Breast epithelium (tissue), 4 donors: ENCODE measurements around the gene EML2. TPM values are rescaled to one million over a fixed set of nuclear protein-coding genes. Genes with fewer than 3 reads are reported as not detected.

Experiments
- DNase-seq, 2 donors: peaks; one replicate each; pipeline ENCODE4 v3.0.0-alpha.2; 2019; ENCODE audit warnings: low spot score in 2 of 2
- H3K27ac ChIP-seq, 2 donors: fragments of 200-600 bp; sonication (generic) in 1 of 2; one replicate each; pipeline ENCODE4 v1.5.1; 2016 to 2019; ENCODE audit warnings: mild to moderate bottlenecking in 1 of 2
- H3K27me3 ChIP-seq, 2 donors: fragments of 200-600 bp; sonication (generic) in 1 of 2; one replicate each; pipeline versions ENCODE4 v1.5.1 to v1.6.0; 2017 to 2019; ENCODE audit warnings: control low read depth in 1 of 2, mild to moderate bottlenecking in 1 of 2
- H3K36me3 ChIP-seq: fragments of 200-600 bp; one replicate; pipeline ENCODE4 v1.5.1; 2019
- H3K4me1 ChIP-seq, 2 donors: fragments of 200-600 bp; sonication (generic); one replicate each; pipeline ENCODE4 v1.5.1; 2016 to 2019; ENCODE audit warnings: control low read depth in 1 of 2
- H3K4me3 ChIP-seq, 3 donors: fragments of 200-600 bp; sonication (generic); 1 replicate in 2 of 3; 2 replicates in 1 of 3; pipeline ENCODE4 v1.5.1; 2016 to 2019; ENCODE audit warnings: mild to moderate bottlenecking in 3 of 3, moderate library complexity in 2 of 3
- H3K9me3 ChIP-seq, 2 donors: fragments of 200-600 bp; sonication (generic) in 1 of 2; one replicate each; pipeline ENCODE4 v1.5.1; 2016 to 2019; ENCODE audit warnings: control low read depth in 1 of 2
- CTCF ChIP-seq, 3 donors: fragments of 450-650 bp; IDR thresholded peaks; one replicate each; pipeline ENCODE4 v1.5.1; 2016 to 2017; ENCODE audit warnings: antibody characterized with exemption in 3 of 3, mild to moderate bottlenecking in 3 of 3, moderate library complexity in 3 of 3
- POLR2A ChIP-seq: fragments of 450-650 bp; IDR thresholded peaks from one replicate; pipeline ENCODE4 v1.6.1; 2016; ENCODE audit warnings: antibody characterized with exemption, mild to moderate bottlenecking, moderate library complexity
- POLR2AphosphoS5 ChIP-seq, 3 donors: sonication (generic); formaldehyde crosslinking; IDR thresholded peaks; one replicate each; pipeline ENCODE4 v1.6.1; 2017; ENCODE audit warnings: antibody characterized with exemption in 3 of 3
- intact Hi-C: fragments of 100-400 bp; cut with DNase I; formaldehyde crosslinking; loops from one replicate; pipeline ENCODE4 v1.15.1; 2023; ENCODE audit warnings: low total_unique reads
- total RNA-seq, 3 donors: library from RNA; depleted of rRNA; stranded (reverse); fragments of >200 nt; gene quantifications; one replicate each; pipeline ENCODE4 v1.1.0, GENCODE V29; 2016

EML2 gene
- total RNA-seq, 3 donors from 2014 or later = 27.7 to 42.0 (median 32.4) TPM

GRCh38 chr19:45653634-45654033 lies 14.4 kb upstream of the EML2 start:
- H3K4me1 ChIP-seq = no peaks in the 10 kb centered on the region
- intact Hi-C loops = no loop called here
- TF ChIP-seq POLR2A = no peak
- TF ChIP-seq CTCF (IDR thresholded peaks at IDR 0.05) = no peak
- TF ChIP-seq POLR2AphosphoS5 (IDR thresholded peaks at IDR 0.05) = no peak
- H3K9me3 ChIP-seq = no peaks in the 10 kb centered on the region
- H3K36me3 ChIP-seq = no peaks in the 10 kb centered on the region
- H3K27ac ChIP-seq = no peak overlapping the region
- H3K27me3 ChIP-seq = no peaks in the 10 kb centered on the region
- DNase-seq = no peak
- no peak overlapping the region for H3K4me3 ChIP-seq

DNA sequence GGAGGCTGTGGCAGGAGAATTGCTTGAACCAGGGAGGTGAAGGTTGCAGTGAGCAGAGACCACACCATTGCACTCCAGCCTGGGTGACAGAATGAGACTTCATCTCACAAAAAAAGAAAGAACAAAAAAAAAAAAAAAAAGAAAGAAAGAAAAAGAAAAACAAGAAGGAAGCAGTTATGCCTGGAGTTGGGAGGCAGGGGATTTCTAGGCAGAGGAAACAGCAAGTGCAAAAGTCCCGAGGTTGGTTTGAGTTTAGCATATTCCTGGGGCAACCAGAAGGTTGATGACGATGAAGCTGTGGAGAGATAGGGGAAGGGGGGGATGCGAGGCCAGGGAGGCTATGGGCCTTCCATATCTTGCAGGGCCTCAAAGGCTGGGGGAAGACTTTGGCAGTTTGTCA lies 11.5 kb upstream of the EML2 start:
- Histone ChIP-seq H3K9me3 (no peaks in the 10 kb centered on the region), H3K4me3 (no peak overlapping the region), H3K36me3 (no peaks in the 10 kb centered on the region), H3K27me3 (no peaks in the 10 kb centered on the region), H3K27ac (no peak overlapping the region), H3K4me1 (no peaks in the 10 kb centered on the region)
- no peak for DNase-seq
- TF ChIP-seq POLR2A = no peak
- no peak for TF ChIP-seq POLR2AphosphoS5 (IDR thresholded peaks at IDR 0.05)
- intact Hi-C loops = no loop called here

DNA sequence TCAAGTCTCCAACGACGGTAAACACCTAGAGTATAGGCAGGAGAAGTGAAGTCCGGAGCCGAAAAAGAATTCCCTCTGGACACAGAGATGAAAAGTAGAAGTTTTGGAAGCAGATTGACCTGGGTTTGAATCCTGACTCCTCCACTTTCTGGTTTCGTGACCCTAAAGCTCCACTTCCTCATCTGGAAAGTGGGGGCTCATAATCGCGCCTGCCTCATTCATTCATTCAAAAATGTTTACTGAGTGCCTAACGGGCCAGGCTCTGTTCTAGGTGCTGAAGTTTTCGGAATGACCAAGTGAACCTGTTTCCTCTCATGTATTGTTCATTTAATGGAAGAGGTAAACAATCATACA lies 7.1 kb upstream of the EML2 start:
- DNase-seq = no peak
- Histone ChIP-seq H3K27me3 (no peaks in the 10 kb centered on the region), H3K36me3 (no peaks in the 10 kb centered on the region), H3K4me3 (peak overlapping the region in 2 of 3 donors; percentile 47 to 61), H3K4me1 (peaks cover 0 to 9% of the 10 kb centered on the region in 2 donors), H3K27ac (no peak overlapping the region), H3K9me3 (no peaks in the 10 kb centered on the region)
- no peak for TF ChIP-seq CTCF (IDR thresholded peaks at IDR 0.05)
- no peak for TF ChIP-seq POLR2AphosphoS5 (IDR thresholded peaks at IDR 0.05)
- TF ChIP-seq POLR2A = no peak
- intact Hi-C loops = no loop called here

GRCh38 chr19:45645631-45646344 lies 6.6 kb upstream of the EML2 start:
- H3K4me1 ChIP-seq = peaks cover 0 to 9% of the 10 kb centered on the region in 2 donors
- no peak for TF ChIP-seq CTCF (IDR thresholded peaks at IDR 0.05)
- TF ChIP-seq POLR2AphosphoS5 (IDR thresholded peaks at IDR 0.05) = no peak
- TF ChIP-seq POLR2A = no peak
- peak; percentile 62 to 66 for DNase-seq
- H3K4me3 ChIP-seq = peak overlapping the region; percentile 22 to 61 (median 47)
- peak overlapping the region; percentile 20 to 29 for H3K27ac ChIP-seq
- no peaks in the 10 kb centered on the region for H3K36me3 ChIP-seq
- intact Hi-C loops = no loop called here
- no peaks in the 10 kb centered on the region for H3K27me3 ChIP-seq
- H3K9me3 ChIP-seq = no peaks in the 10 kb centered on the region

- DNase-seq = no peak
- Histone ChIP-seq H3K9me3 (no peaks in the 10 kb centered on the region), H3K27me3 (no peaks in the 10 kb centered on the region), H3K36me3 (no peaks in the 10 kb centered on the region), H3K4me3 (peak overlapping the region; percentile 22 to 61 (median 47)), H3K4me1 (peaks cover 0 to 9% of the 10 kb centered on the region in 2 donors), H3K27ac (peak overlapping the region in 1 of 2 donors; percentile 29)
- TF ChIP-seq CTCF (IDR thresholded peaks at IDR 0.05) = no peak
- TF ChIP-seq POLR2A = no peak
- TF ChIP-seq POLR2AphosphoS5 (IDR thresholded peaks at IDR 0.05) = no peak
- intact Hi-C loops = no loop called here
These were observed 6.0 kb upstream of the EML2 start for GRCh38 chr19:45645068-45645630.
